ENCODE results near the gene RNF144A.

Gene RNF144A

GRCh38 chr2:7052404-7052803, 135.2 kb downstream of the RNF144A start:
- no peak overlapping the region for H3K9ac ChIP-seq (ENCODE audit: low read depth, low read length)
- H3K4me3 ChIP-seq (ENCODE audit: low read depth, low read length): no peak overlapping the region
- no peaks in the 10 kb centered on the region for H3K36me3 ChIP-seq (ENCODE audit: control insufficient read depth, insufficient read depth, low read length)
- no peaks in the 10 kb centered on the region for H3K27me3 ChIP-seq (ENCODE audit: control insufficient read depth, insufficient read depth, low read length)
- peaks cover 7% of the 10 kb centered on the region for H3K4me1 ChIP-seq (ENCODE audit: control insufficient read depth, insufficient read depth, low read length)
- H3K9me3 ChIP-seq (ENCODE audit: control insufficient read depth, insufficient read depth, low read length): no peaks in the 10 kb centered on the region

GRCh38 chr2:7053650-7054265, 136.5 kb downstream of the RNF144A start:
- peaks cover 4% of the 10 kb centered on the region for H3K4me1 ChIP-seq (ENCODE audit: control insufficient read depth, insufficient read depth, low read length)
- H3K36me3 ChIP-seq (ENCODE audit: control insufficient read depth, insufficient read depth, low read length): no peaks in the 10 kb centered on the region
- no peaks in the 10 kb centered on the region for H3K27me3 ChIP-seq (ENCODE audit: control insufficient read depth, insufficient read depth, low read length)
- H3K9me3 ChIP-seq (ENCODE audit: control insufficient read depth, insufficient read depth, low read length): no peaks in the 10 kb centered on the region
- no peak overlapping the region for H3K9ac ChIP-seq (ENCODE audit: low read depth, low read length)
- H3K4me3 ChIP-seq (ENCODE audit: low read depth, low read length): no peak overlapping the region

- Histone ChIP-seq H3K4me3 (ENCODE audit: low read depth, low read length) (no peak overlapping the region), H3K4me1 (ENCODE audit: control insufficient read depth, insufficient read depth, low read length) (no peaks in the 10 kb centered on the region), H3K9ac (ENCODE audit: low read depth, low read length) (no peak overlapping the region), H3K9me3 (ENCODE audit: control insufficient read depth, insufficient read depth, low read length) (no peaks in the 10 kb centered on the region), H3K27me3 (ENCODE audit: control insufficient read depth, insufficient read depth, low read length) (no peaks in the 10 kb centered on the region), H3K36me3 (ENCODE audit: control insufficient read depth, insufficient read depth, low read length) (no peaks in the 10 kb centered on the region)
Observed at GRCh38 chr2:7057865-7058400, 140.7 kb downstream of the RNF144A start.

- no peak overlapping the region for H3K4me3 ChIP-seq (ENCODE audit: low read depth, low read length)
- no peaks in the 10 kb centered on the region for H3K4me1 ChIP-seq (ENCODE audit: control insufficient read depth, insufficient read depth, low read length)
- H3K36me3 ChIP-seq (ENCODE audit: control insufficient read depth, insufficient read depth, low read length): no peaks in the 10 kb centered on the region
- no peaks in the 10 kb centered on the region for H3K27me3 ChIP-seq (ENCODE audit: control insufficient read depth, insufficient read depth, low read length)
- H3K9ac ChIP-seq (ENCODE audit: low read depth, low read length): no peak overlapping the region
- H3K9me3 ChIP-seq (ENCODE audit: control insufficient read depth, insufficient read depth, low read length): no peaks in the 10 kb centered on the region
Observed at GRCh38 chr2:7060156-7060555, 142.9 kb downstream of the RNF144A start.

GRCh38 chr2:7060631-7061449, 143.6 kb downstream of the RNF144A start:
- Histone ChIP-seq H3K36me3 (ENCODE audit: control insufficient read depth, insufficient read depth, low read length) (no peaks in the 10 kb centered on the region), H3K27me3 (ENCODE audit: control insufficient read depth, insufficient read depth, low read length) (no peaks in the 10 kb centered on the region), H3K4me1 (ENCODE audit: control insufficient read depth, insufficient read depth, low read length) (no peaks in the 10 kb centered on the region), H3K9me3 (ENCODE audit: control insufficient read depth, insufficient read depth, low read length) (no peaks in the 10 kb centered on the region), H3K4me3 (ENCODE audit: low read depth, low read length) (no peak overlapping the region), H3K9ac (ENCODE audit: low read depth, low read length) (no peak overlapping the region)

- Histone ChIP-seq H3K4me1 (ENCODE audit: control insufficient read depth, insufficient read depth, low read length) (no peaks in the 10 kb centered on the region), H3K4me3 (ENCODE audit: low read depth, low read length) (no peak overlapping the region), H3K9me3 (ENCODE audit: control insufficient read depth, insufficient read depth, low read length) (no peaks in the 10 kb centered on the region), H3K9ac (ENCODE audit: low read depth, low read length) (no peak overlapping the region), H3K27me3 (ENCODE audit: control insufficient read depth, insufficient read depth, low read length) (no peaks in the 10 kb centered on the region), H3K36me3 (ENCODE audit: control insufficient read depth, insufficient read depth, low read length) (no peaks in the 10 kb centered on the region)
Observed at GRCh38 chr2:7061450-7061789, 144.2 kb downstream of the RNF144A start.

GRCh38 chr2:7061921-7062320, 144.7 kb downstream of the RNF144A start:
- Histone ChIP-seq H3K27me3 (ENCODE audit: control insufficient read depth, insufficient read depth, low read length) (no peaks in the 10 kb centered on the region), H3K4me1 (ENCODE audit: control insufficient read depth, insufficient read depth, low read length) (no peaks in the 10 kb centered on the region), H3K9me3 (ENCODE audit: control insufficient read depth, insufficient read depth, low read length) (no peaks in the 10 kb centered on the region), H3K9ac (ENCODE audit: low read depth, low read length) (no peak overlapping the region), H3K36me3 (ENCODE audit: control insufficient read depth, insufficient read depth, low read length) (no peaks in the 10 kb centered on the region), H3K4me3 (ENCODE audit: low read depth, low read length) (no peak overlapping the region)

GRCh38 chr2:7063789-7064188, 146.6 kb downstream of the RNF144A start:
- H3K27me3 ChIP-seq (ENCODE audit: control insufficient read depth, insufficient read depth, low read length): no peaks in the 10 kb centered on the region
- no peak overlapping the region for H3K4me3 ChIP-seq (ENCODE audit: low read depth, low read length)
- H3K9me3 ChIP-seq (ENCODE audit: control insufficient read depth, insufficient read depth, low read length): no peaks in the 10 kb centered on the region
- no peak overlapping the region for H3K9ac ChIP-seq (ENCODE audit: low read depth, low read length)
- H3K36me3 ChIP-seq (ENCODE audit: control insufficient read depth, insufficient read depth, low read length): no peaks in the 10 kb centered on the region
- H3K4me1 ChIP-seq (ENCODE audit: control insufficient read depth, insufficient read depth, low read length): no peaks in the 10 kb centered on the region

- no peaks in the 10 kb centered on the region for H3K27me3 ChIP-seq (ENCODE audit: control insufficient read depth, insufficient read depth, low read length)
- no peaks in the 10 kb centered on the region for H3K36me3 ChIP-seq (ENCODE audit: control insufficient read depth, insufficient read depth, low read length)
- H3K4me1 ChIP-seq (ENCODE audit: control insufficient read depth, insufficient read depth, low read length): no peaks in the 10 kb centered on the region
- H3K9ac ChIP-seq (ENCODE audit: low read depth, low read length): no peak overlapping the region
- H3K9me3 ChIP-seq (ENCODE audit: control insufficient read depth, insufficient read depth, low read length): no peaks in the 10 kb centered on the region
- H3K4me3 ChIP-seq (ENCODE audit: low read depth, low read length): no peak overlapping the region
Observed at GRCh38 chr2:7068457-7068856, 151.2 kb downstream of the RNF144A start.

- Histone ChIP-seq H3K9ac (ENCODE audit: low read depth, low read length) (no peak overlapping the region), H3K36me3 (ENCODE audit: control insufficient read depth, insufficient read depth, low read length) (no peaks in the 10 kb centered on the region), H3K4me1 (ENCODE audit: control insufficient read depth, insufficient read depth, low read length) (no peaks in the 10 kb centered on the region), H3K27me3 (ENCODE audit: control insufficient read depth, insufficient read depth, low read length) (no peaks in the 10 kb centered on the region), H3K4me3 (ENCODE audit: low read depth, low read length) (no peak overlapping the region), H3K9me3 (ENCODE audit: control insufficient read depth, insufficient read depth, low read length) (no peaks in the 10 kb centered on the region)
Observed at GRCh38 chr2:7070483-7070882, 153.3 kb downstream of the RNF144A start.

GRCh38 chr2:7071154-7071553, 153.9 kb downstream of the RNF144A start:
- Histone ChIP-seq H3K36me3 (ENCODE audit: control insufficient read depth, insufficient read depth, low read length) (no peaks in the 10 kb centered on the region), H3K4me1 (ENCODE audit: control insufficient read depth, insufficient read depth, low read length) (no peaks in the 10 kb centered on the region), H3K9me3 (ENCODE audit: control insufficient read depth, insufficient read depth, low read length) (no peaks in the 10 kb centered on the region), H3K4me3 (ENCODE audit: low read depth, low read length) (no peak overlapping the region), H3K27me3 (ENCODE audit: control insufficient read depth, insufficient read depth, low read length) (no peaks in the 10 kb centered on the region), H3K9ac (ENCODE audit: low read depth, low read length) (no peak overlapping the region)

GRCh38 chr2:7071916-7072556, 154.8 kb downstream of the RNF144A start:
- H3K27me3 ChIP-seq (ENCODE audit: control insufficient read depth, insufficient read depth, low read length): no peaks in the 10 kb centered on the region
- H3K4me1 ChIP-seq (ENCODE audit: control insufficient read depth, insufficient read depth, low read length): no peaks in the 10 kb centered on the region
- H3K9me3 ChIP-seq (ENCODE audit: control insufficient read depth, insufficient read depth, low read length): no peaks in the 10 kb centered on the region
- no peaks in the 10 kb centered on the region for H3K36me3 ChIP-seq (ENCODE audit: control insufficient read depth, insufficient read depth, low read length)
- H3K4me3 ChIP-seq (ENCODE audit: low read depth, low read length): no peak overlapping the region
- no peak overlapping the region for H3K9ac ChIP-seq (ENCODE audit: low read depth, low read length)

Data from iPS-15b (cell line).